HepG2 (cell line): ENCODE data around the gene DDX1. TPM values are rescaled to one million over a fixed set of nuclear protein-coding genes. Genes with fewer than 3 reads are reported as not detected.

Experiments used
- ATAC-seq: fragments of 200-7000 bp; cut with Tn5 transposase; 3 replicates; pipeline ENCODE4 v1.9.1; 2020; ENCODE audit warnings: mild to moderate bottlenecking, moderate library complexity
- BruUV-seq: library from RNA; stranded (reverse); fragments of 400-500 nt; replicated peaks from 2 replicates; lab custom pipeline; 2021; lab: Mats Ljungman, UMichigan
- CTCF ChIA-PET: fragments of 300-600 bp; formaldehyde crosslinking; extraction: SDS; loops from one replicate; lab custom pipeline; 2021; ENCODE audit warnings: low total read pairs, inconsistent platforms, low intra/inter-chr PET ratio; lab: Yijun Ruan, JAX
- POLR2A ChIA-PET: fragments of 350-600 bp; sonication (Branson Sonifier 250); formaldehyde crosslinking; loops from one replicate; lab custom pipeline; 2020; ENCODE audit warnings: antibody characterized with exemption, inconsistent platforms; lab: Yijun Ruan, JAX
- DNase-seq: peaks from one replicate; pipeline ENCODE4 v3.0.0-alpha.2; 2015; ENCODE audit warnings: low spot score
- FAIRE-seq: peaks from 3 replicates; lab custom pipeline; 2011; peaks lifted over from hg19 to GRCh38; lab: Jason Lieb, UNC
- H2AFZ ChIP-seq: one replicate; pipeline ENCODE4 v1.6.1; 2011; ENCODE audit warnings: low read length, inconsistent platforms
- H3K27ac ChIP-seq: fragments of 300-600 bp; 3 replicates; pipeline ENCODE4 v1.8.0; 2011; ENCODE audit warnings: mixed run types, mild to moderate bottlenecking, mixed read lengths, low read length, inconsistent platforms; ENCODE audit not compliant: insufficient read depth; ENCODE audit errors: extremely low read length
- H3K27me3 ChIP-seq, 2 experiments: fragments of 200-600 bp in 1 of 2; 2 replicates in 1 of 2; 3 replicates in 1 of 2; pipeline versions ENCODE4 v1.6.0 to v1.8.0; 2011; ENCODE audit warnings: low read length in 2 of 2, mild to moderate bottlenecking in 2 of 2, moderate library complexity in 2 of 2, inconsistent platforms in 1 of 2; ENCODE audit not compliant: insufficient read depth in 2 of 2, control insufficient read depth in 1 of 2
- H3K36me3 ChIP-seq, 2 experiments: fragments of 200-600 bp in 1 of 2; replicated peaks in 1 of 2; 2 replicates in 1 of 2; 3 replicates in 1 of 2; pipeline versions ENCODE4 v1.5.1 to v1.8.0; 2011; ENCODE audit warnings: low read length in 2 of 2, inconsistent platforms in 1 of 2; ENCODE audit not compliant: insufficient read depth in 2 of 2, control insufficient read depth in 1 of 2
- H3K4me1 ChIP-seq: 2 replicates; pipeline ENCODE4 v1.5.1; 2012; ENCODE audit warnings: low read length, inconsistent platforms; ENCODE audit not compliant: insufficient read depth
- H3K4me2 ChIP-seq: 2 replicates; pipeline ENCODE4 v1.6.0; 2011; ENCODE audit warnings: low read depth, low read length, inconsistent platforms
- H3K4me3 ChIP-seq, 3 experiments: fragments of 200-600 bp in 1 of 3; sonication (generic), shearing (Covaris generic) in 1 of 3; replicated peaks in 1 of 3; 2 replicates each; pipeline ENCODE4 v1.5.1; 2011 to 2016; ENCODE audit warnings: low read length in 3 of 3, inconsistent platforms in 2 of 3, low read depth in 2 of 3, mild to moderate bottlenecking in 2 of 3, control low read depth in 1 of 3, mixed read lengths in 1 of 3; ENCODE audit not compliant: insufficient read depth in 1 of 3
- H3K79me2 ChIP-seq: one replicate; pipeline ENCODE4 v1.6.1; 2011; ENCODE audit warnings: low read length, inconsistent platforms; ENCODE audit not compliant: insufficient read depth
- H3K9ac ChIP-seq: 2 replicates; pipeline ENCODE4 v1.6.0; 2011; ENCODE audit warnings: mild to moderate bottlenecking, low read depth, low read length, inconsistent platforms; ENCODE audit not compliant: insufficient read depth
- H3K9me3 ChIP-seq: 2 replicates; pipeline ENCODE4 v1.5.1; 2012; ENCODE audit warnings: mild to moderate bottlenecking, low read length
- H4K20me1 ChIP-seq: 2 replicates; pipeline ENCODE4 v1.6.0; 2011; ENCODE audit warnings: inconsistent platforms, mild to moderate bottlenecking, low read length, moderate library complexity; ENCODE audit not compliant: insufficient read depth
- EED ChIP-seq: sonication (generic); formaldehyde crosslinking; IDR thresholded peaks from 2 replicates; pipeline ENCODE4 v1.5.0; 2020; ENCODE audit warnings: mild to moderate bottlenecking, missing genetic modification reagents
- GZF1 ChIP-seq: sonication (generic); formaldehyde crosslinking; IDR thresholded peaks from 2 replicates; pipeline ENCODE4 v1.5.1; 2020; ENCODE audit warnings: mild to moderate bottlenecking, missing genetic modification reagents
- KAT7 ChIP-seq: IDR thresholded peaks from 2 replicates; pipeline ENCODE4 v1.6.1; 2018; ENCODE audit warnings: borderline replicate concordance, missing compliant biosample characterization
- KLF16 ChIP-seq, 2 experiments: sonication (generic) in 1 of 2; formaldehyde crosslinking in 1 of 2; IDR thresholded peaks; 2 replicates each; pipeline versions ENCODE4 v1.6.1 to v1.8.0; 2016 to 2023; ENCODE audit warnings: missing genetic modification reagents in 2 of 2, missing compliant biosample characterization in 1 of 2
- THAP11 ChIP-seq: IDR thresholded peaks from 2 replicates; pipeline ENCODE4 v1.6.1; 2016; ENCODE audit warnings: missing biosample characterization, missing genetic modification reagents
- WIZ ChIP-seq: sonication (generic); formaldehyde crosslinking; IDR thresholded peaks from 2 replicates; pipeline ENCODE4 v1.5.1; 2020; ENCODE audit warnings: mild to moderate bottlenecking, missing genetic modification reagents
- ZBTB38 ChIP-seq: sonication (generic); formaldehyde crosslinking; IDR thresholded peaks from 2 replicates; pipeline ENCODE4 v1.5.1; 2020; ENCODE audit warnings: mild to moderate bottlenecking, missing genetic modification reagents
- ZNF232 ChIP-seq: sonication (generic); formaldehyde crosslinking; IDR thresholded peaks from 2 replicates; pipeline ENCODE4 v1.4.0; 2020; ENCODE audit warnings: missing genetic modification reagents, borderline replicate concordance
- ZNF317 ChIP-seq: sonication (generic); formaldehyde crosslinking; IDR thresholded peaks from 2 replicates; pipeline ENCODE4 v1.5.0; 2020; ENCODE audit warnings: mild to moderate bottlenecking, missing genetic modification reagents
- ZNF550 ChIP-seq: sonication (generic); formaldehyde crosslinking; IDR thresholded peaks from 2 replicates; pipeline ENCODE4 v1.4.0; 2020; ENCODE audit warnings: mild to moderate bottlenecking, missing genetic modification reagents, borderline replicate concordance
- ZNF563 ChIP-seq: sonication (generic); formaldehyde crosslinking; IDR thresholded peaks from 2 replicates; pipeline ENCODE4 v1.8.0; 2022; ENCODE audit warnings: mild to moderate bottlenecking, moderate library complexity, missing genetic modification reagents
- ZNF605 ChIP-seq: sonication (generic); formaldehyde crosslinking; IDR thresholded peaks from 2 replicates; pipeline ENCODE4 v1.8.0; 2022; ENCODE audit warnings: mild to moderate bottlenecking, missing genetic modification reagents
- ZNF660 ChIP-seq: sonication (generic); formaldehyde crosslinking; IDR thresholded peaks from 2 replicates; pipeline ENCODE4 v1.5.1; 2020; ENCODE audit warnings: mild to moderate bottlenecking, low read depth, missing genetic modification reagents, borderline replicate concordance
- ZNF781 ChIP-seq: sonication (generic); formaldehyde crosslinking; IDR thresholded peaks from 2 replicates; pipeline ENCODE4 v1.5.1; 2020; ENCODE audit warnings: borderline replicate concordance, mild to moderate bottlenecking, missing genetic modification reagents; ENCODE audit errors: not compliant biosample characterization
- ZNF879 ChIP-seq: sonication (generic); formaldehyde crosslinking; IDR thresholded peaks from 2 replicates; pipeline ENCODE4 v1.8.1; 2023; ENCODE audit warnings: missing genetic modification reagents
- WGBS: methylation state at CpG from one replicate; pipeline ENCODE4 v1.1.6; 2017; ENCODE audit warnings: low lambda C conversion rate; 5-methylcytosine and 5-hydroxymethylcytosine counted together
- in situ Hi-C: cut with HindIII; loops from 2 replicates; pipeline ENCODE4 v1.10.0; 2017; ENCODE audit warnings: low pct_unique_long_range_greater_than_20kb; ENCODE audit not compliant: extremely low pct_ligation_motif_present
- intact Hi-C: fragments of 100-400 bp; cut with micrococcal nuclease; formaldehyde crosslinking; loops from one replicate; pipeline ENCODE4 v1.10.0; 2022; ENCODE audit not compliant: unreplicated experiment
- polyA plus RNA-seq, 8 experiments: library from polyadenylated mRNA; depleted of rRNA in 3 of 8; stranded (reverse) in 7 of 8; unstranded in 1 of 8; fragments of >200 nt; fragmentation: Illumina TruSeq in 4 of 8; extraction: Trizol in 4 of 8; gene quantifications; 2 replicates each; pipeline versions ENCODE4 v1.2.1 to v1.2.3, GENCODE V29; 2011 to 2016; ENCODE audit warnings: low read depth in 4 of 8, missing spikeins in 1 of 8, mixed read lengths in 1 of 8; ENCODE audit not compliant: insufficient read depth in 1 of 8
- total RNA-seq, 5 experiments: library from RNA; depleted of rRNA; stranded (reverse); fragments of >200 nt; fragmentation: Illumina TruSeq; extraction: Trizol; gene quantifications; 2 replicates each; pipeline ENCODE4 v1.2.3, GENCODE V29; 2016; ENCODE audit warnings: low read depth in 1 of 5
- TF ChIP-seq, protein P1 (sequence below): sonication (generic); formaldehyde crosslinking; IDR thresholded peaks from 2 replicates; pipeline ENCODE4 v1.4.0; 2020; ENCODE audit warnings: missing genetic modification reagents, borderline replicate concordance
- TF ChIP-seq, protein P2 (sequence below): IDR thresholded peaks from 2 replicates; pipeline ENCODE4 v1.6.1; 2016; ENCODE audit warnings: low read depth, control low read depth

Gene DDX1
- total and polyA plus RNA-seq, 2 of the 13 experiments (the other 11 are each of a cell fraction or from before 2014, with no cell fraction given), result 81.6 to 130 TPM

DNA sequence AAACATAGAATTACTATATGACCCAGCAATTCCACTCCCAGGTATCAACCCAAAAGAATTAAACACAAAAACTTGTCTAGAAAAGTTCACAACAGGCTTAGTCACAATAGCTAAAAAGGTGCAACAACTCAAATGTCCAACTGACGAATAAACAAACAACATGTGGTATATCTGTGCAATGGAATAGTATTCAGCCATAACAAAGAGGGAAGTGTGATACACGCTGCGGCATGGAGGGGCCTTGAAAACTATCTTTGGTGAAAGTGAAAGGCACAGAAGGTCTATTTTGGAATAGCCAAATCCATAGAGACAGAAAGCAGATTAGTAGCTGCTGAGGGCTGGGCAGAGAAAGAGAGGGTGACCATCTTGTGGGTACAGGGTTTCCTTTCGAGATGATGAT is 72.1 kb downstream of the DDX1 start:
- in situ Hi-C loops, result no loop called here
- BruUV-seq, result no TSS peak
- TF ChIP-seq KLF16 (CRISPR knock-in tag; IDR thresholded peaks at IDR 0.05) (no peak), ZNF563 (CRISPR knock-in tag) (no peak), ZNF879 (CRISPR knock-in tag) (no peak), GZF1 (no peak), ZBTB38 (no peak), EED (CRISPR knock-in tag) (no peak), ZNF660 (CRISPR knock-in tag) (no peak), WIZ (CRISPR knock-in tag) (no peak), ZNF232 (CRISPR knock-in tag) (no peak), KAT7 (no peak), THAP11 (CRISPR knock-in tag) (no peak), ZNF605 (CRISPR knock-in tag) (no peak), ZNF781 (no peak), ZNF550 (CRISPR knock-in tag) (no peak), ZNF317 (CRISPR knock-in tag) (no peak)
- TF ChIP-seq, protein P1, sequence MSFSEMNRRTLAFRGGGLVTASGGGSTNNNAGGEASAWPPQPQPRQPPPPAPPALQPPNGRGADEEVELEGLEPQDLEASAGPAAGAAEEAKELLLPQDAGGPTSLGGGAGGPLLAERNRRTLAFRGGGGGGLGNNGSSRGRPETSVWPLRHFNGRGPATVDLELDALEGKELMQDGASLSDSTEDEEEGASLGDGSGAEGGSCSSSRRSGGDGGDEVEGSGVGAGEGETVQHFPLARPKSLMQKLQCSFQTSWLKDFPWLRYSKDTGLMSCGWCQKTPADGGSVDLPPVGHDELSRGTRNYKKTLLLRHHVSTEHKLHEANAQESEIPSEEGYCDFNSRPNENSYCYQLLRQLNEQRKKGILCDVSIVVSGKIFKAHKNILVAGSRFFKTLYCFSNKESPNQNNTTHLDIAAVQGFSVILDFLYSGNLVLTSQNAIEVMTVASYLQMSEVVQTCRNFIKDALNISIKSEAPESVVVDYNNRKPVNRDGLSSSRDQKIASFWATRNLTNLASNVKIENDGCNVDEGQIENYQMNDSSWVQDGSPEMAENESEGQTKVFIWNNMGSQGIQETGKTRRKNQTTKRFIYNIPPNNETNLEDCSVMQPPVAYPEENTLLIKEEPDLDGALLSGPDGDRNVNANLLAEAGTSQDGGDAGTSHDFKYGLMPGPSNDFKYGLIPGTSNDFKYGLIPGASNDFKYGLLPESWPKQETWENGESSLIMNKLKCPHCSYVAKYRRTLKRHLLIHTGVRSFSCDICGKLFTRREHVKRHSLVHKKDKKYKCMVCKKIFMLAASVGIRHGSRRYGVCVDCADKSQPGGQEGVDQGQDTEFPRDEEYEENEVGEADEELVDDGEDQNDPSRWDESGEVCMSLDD, result no peak
- TF ChIP-seq, protein P2, sequence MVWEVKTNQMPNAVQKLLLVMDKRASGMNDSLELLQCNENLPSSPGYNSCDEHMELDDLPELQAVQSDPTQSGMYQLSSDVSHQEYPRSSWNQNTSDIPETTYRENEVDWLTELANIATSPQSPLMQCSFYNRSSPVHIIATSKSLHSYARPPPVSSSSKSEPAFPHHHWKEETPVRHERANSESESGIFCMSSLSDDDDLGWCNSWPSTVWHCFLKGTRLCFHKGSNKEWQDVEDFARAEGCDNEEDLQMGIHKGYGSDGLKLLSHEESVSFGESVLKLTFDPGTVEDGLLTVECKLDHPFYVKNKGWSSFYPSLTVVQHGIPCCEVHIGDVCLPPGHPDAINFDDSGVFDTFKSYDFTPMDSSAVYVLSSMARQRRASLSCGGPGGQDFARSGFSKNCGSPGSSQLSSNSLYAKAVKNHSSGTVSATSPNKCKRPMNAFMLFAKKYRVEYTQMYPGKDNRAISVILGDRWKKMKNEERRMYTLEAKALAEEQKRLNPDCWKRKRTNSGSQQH (CRISPR knock-in tag), result no peak
- TF ChIP-seq, all 625 proteins: peak for 0
- H3K79me2 ChIP-seq, result no peaks in the 10 kb centered on the region
- H3K4me2 ChIP-seq, result no peak overlapping the region
- DNase-seq (no peak), ATAC-seq (no peak), FAIRE-seq (no peak)
- H3K9me3 ChIP-seq, result no peaks in the 10 kb centered on the region
- no peak overlapping the region for H2AFZ ChIP-seq
- intact Hi-C loops, result no loop called here
- H3K27me3 ChIP-seq, result peaks cover 0 to 42% of the 10 kb centered on the region in 2 experiments; a peak in 2 of 5 replicates
- POLR2A ChIA-PET, result no interaction called here
- no peaks in the 10 kb centered on the region for H4K20me1 ChIP-seq
- H3K27ac ChIP-seq, result no peak overlapping the region
- WGBS, result 65% methylated on average over 4 of the region's 4 CpGs
- H3K4me3 ChIP-seq, result no peak overlapping the region
- H3K36me3 ChIP-seq, result no peaks in the 10 kb centered on the region
- no peak overlapping the region for H3K9ac ChIP-seq
- peaks cover 27% of the 10 kb centered on the region for H3K4me1 ChIP-seq
- CTCF ChIA-PET, result no interaction called here
